GM19452 (cell line): ENCODE measurements around the gene OVOL3.

ENCODE experiments used
- ATAC-seq: cut with Tn5 transposase; IDR thresholded peaks from one replicate; pipeline ENCODE4 v1.9.1; 2021; ENCODE audit not compliant: unreplicated experiment

Gene OVOL3

GRCh38 chr19:36160821-36161596 is 50.1 kb downstream of the OVOL3 start:
- ATAC-seq, result no peak
